ENCODE results near the gene PAX2.

DNA sequence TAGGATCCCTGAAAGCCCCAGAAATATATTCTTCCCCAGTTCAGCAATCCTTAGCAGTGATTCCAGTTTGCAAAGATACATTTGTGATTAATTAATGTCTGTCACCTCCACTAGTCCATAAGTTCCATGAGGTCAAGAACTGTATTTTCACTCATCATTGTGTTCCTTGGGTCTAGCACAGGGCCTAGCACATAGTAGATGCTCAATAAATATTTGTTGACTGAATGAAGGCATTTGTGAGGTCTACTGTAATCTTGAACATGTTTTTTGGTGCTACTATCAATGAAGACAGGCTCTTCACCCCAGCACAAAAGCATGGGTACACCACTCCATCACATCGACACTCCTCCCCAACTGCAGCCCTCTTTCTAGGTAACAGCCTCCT, 30.8 kb upstream of the PAX2 start:
- no peak for TF ChIP-seq FOSL2 (IDR thresholded peaks at IDR 0.05)
- no peak for TF ChIP-seq FOSL2 (CRISPR knock-in tag; IDR thresholded peaks at IDR 0.05)
- no peak for TF ChIP-seq EP300 (IDR thresholded peaks at IDR 0.05)

Measured in A549 (cell line).